ENCODE data around the gene ARHGEF35. TPM values are rescaled to one million over a fixed set of nuclear protein-coding genes. Genes with fewer than 3 reads are reported as not detected.
"Not testable (repeated sequence)": the region's sequence is repeated elsewhere in the genome, so short reads cannot be mapped to it uniquely, and the experiment has no call there.

ARHGEF35 gene
- total RNA-seq, 1 experiment from 2014 or later = 27.6 TPM

- H3K79me2 ChIP-seq (ENCODE audit: low read depth); H3K36me3 ChIP-seq (ENCODE audit: low read depth); H3K4me3 ChIP-seq; H3K4me1 ChIP-seq (replicated peaks; ENCODE audit: insufficient read depth); BruUV-seq (replicated peaks); H2AFZ ChIP-seq; POLR2A ChIA-PET (ENCODE audit: unreplicated experiment); CTCF ChIA-PET; H3K27me3 ChIP-seq (ENCODE audit: insufficient read depth, low read depth); H3K9me3 ChIP-seq (ENCODE audit: insufficient read depth, low read depth); intact Hi-C loops (cut with micrococcal nuclease; ENCODE audit: unreplicated experiment); H3K27ac ChIP-seq; DNase-seq; H3K4me2 ChIP-seq; H4K20me1 ChIP-seq (ENCODE audit: insufficient read depth); H3K9me2 ChIP-seq (ENCODE audit: insufficient read depth); H3F3A ChIP-seq (ENCODE audit: insufficient read depth, low read depth): not testable (repeated sequence)
- peak; percentile 67 for TF ChIP-seq CTCF (conservative IDR thresholded peaks at IDR 0.05)
These were observed 17.1 kb downstream of the ARHGEF35 start for GRCh38 chr7:144178380-144179164.

- Histone ChIP-seq H3K36me3 (ENCODE audit: low read depth) (no peaks in the 10 kb centered on the region), H3K9me3 (ENCODE audit: insufficient read depth, low read depth) (no peaks in the 10 kb centered on the region), H2AFZ (no peak overlapping the region), H3K27me3 (ENCODE audit: insufficient read depth, low read depth) (no peaks in the 10 kb centered on the region), H3K4me3 (no peak overlapping the region), H3K4me1 (replicated peaks; ENCODE audit: insufficient read depth) (no peaks in the 10 kb centered on the region), H3K9me2 (ENCODE audit: insufficient read depth) (no peaks in the 10 kb centered on the region), H3F3A (ENCODE audit: insufficient read depth, low read depth) (no peaks in the 10 kb centered on the region), H4K20me1 (ENCODE audit: insufficient read depth) (no peaks in the 10 kb centered on the region), H3K27ac (no peak overlapping the region), H3K4me2 (no peak overlapping the region), H3K79me2 (ENCODE audit: low read depth) (no peaks in the 10 kb centered on the region)
- POLR2A ChIA-PET (ENCODE audit: unreplicated experiment) = no interaction called here
- BruUV-seq (replicated peaks) = no TSS peak
- DNase-seq = no peak
- CTCF ChIA-PET = interaction anchor here (0.5 to 0.8 kb wide), 3 partner anchors 20 to 178 kb away, joined by 3 to 4 read pairs (median 4); no protein-coding TSS in a partner anchor
- intact Hi-C loops (cut with micrococcal nuclease; ENCODE audit: unreplicated experiment) = no loop called here
- TF ChIP-seq CTCF (conservative IDR thresholded peaks at IDR 0.05) (no peak), EZH2 (IDR thresholded peaks at IDR 0.05; ENCODE audit: low read depth) (no peak)
These were observed 21.0 kb downstream of the ARHGEF35 start for GRCh38 chr7:144174613-144175012.

GRCh38 chr7:144171594-144172350, 23.9 kb downstream of the ARHGEF35 start:
- H3F3A ChIP-seq (ENCODE audit: insufficient read depth, low read depth); H3K27me3 ChIP-seq (ENCODE audit: insufficient read depth, low read depth); CTCF ChIA-PET; BruUV-seq (replicated peaks); POLR2A ChIA-PET (ENCODE audit: unreplicated experiment); H3K4me2 ChIP-seq; H3K79me2 ChIP-seq (ENCODE audit: low read depth); H3K27ac ChIP-seq; intact Hi-C loops (cut with micrococcal nuclease; ENCODE audit: unreplicated experiment); H3K9me3 ChIP-seq (ENCODE audit: insufficient read depth, low read depth); H3K9me2 ChIP-seq (ENCODE audit: insufficient read depth); H2AFZ ChIP-seq; H4K20me1 ChIP-seq (ENCODE audit: insufficient read depth); H3K36me3 ChIP-seq (ENCODE audit: low read depth); H3K4me3 ChIP-seq; H3K4me1 ChIP-seq (replicated peaks; ENCODE audit: insufficient read depth): not testable (repeated sequence)
- DNase-seq = peak in 1 of 2 experiments; percentile 26

All from PC-9 (cell line).